Activated B cell treated with CpG ODN at 0.5 μM for 24 hours (primary cell): Measurements from ENCODE around the gene GRIN3A. TPM values are rescaled to one million over a fixed set of nuclear protein-coding genes. Genes with fewer than 3 reads are reported as not detected.

Experiments used
- ATAC-seq: fragments of 200-7000 bp; cut with Tn5 transposase; one replicate; pipeline ENCODE4 v1.10.0; 2021; ENCODE audit warnings: low read depth, mild to moderate bottlenecking, moderate library complexity
- CTCF ChIA-PET: fragments of 350-600 bp; sonication (Branson Sonifier 250); formaldehyde crosslinking; loops from one replicate; lab custom pipeline; 2021; ENCODE audit warnings: antibody characterized with exemption; lab: Charles Lee
- POLR2A ChIA-PET: fragments of 350-600 bp; sonication (Branson Sonifier 250); formaldehyde crosslinking; loops from one replicate; lab custom pipeline; 2021; ENCODE audit warnings: antibody characterized with exemption; lab: Charles Lee
- DNase-seq: peaks from one replicate; pipeline ENCODE4 v3.0.0; 2022
- H3K27ac Mint-ChIP-seq: one replicate; pipeline ENCODE4 v1.8.0; 2020; ENCODE audit warnings: mixed read lengths
- H3K27me3 Mint-ChIP-seq: one replicate; pipeline ENCODE4 v1.8.0; 2021; ENCODE audit warnings: mixed read lengths
- H3K36me3 Mint-ChIP-seq: one replicate; pipeline ENCODE4 v1.8.0; 2021; ENCODE audit warnings: low read depth, mixed read lengths
- H3K4me1 Mint-ChIP-seq: one replicate; pipeline ENCODE4 v1.8.0; 2021; ENCODE audit warnings: mixed read lengths
- H3K4me3 Mint-ChIP-seq: one replicate; pipeline ENCODE4 v1.8.0; 2020; ENCODE audit warnings: mild to moderate bottlenecking, mixed read lengths
- H3K9me3 Mint-ChIP-seq: one replicate; pipeline ENCODE4 v1.8.0; 2020; ENCODE audit warnings: mixed read lengths
- intact Hi-C: fragments of 100-400 bp; cut with micrococcal nuclease; formaldehyde crosslinking; loops from one replicate; pipeline ENCODE4 v1.15.1; 2024
- total RNA-seq: library from RNA; stranded (reverse); gene quantifications from 2 replicates; pipeline ENCODE4 v1.2.3, GENCODE V29; 2022
- TF ChIP-seq, protein P1 (sequence below): fragments of 200-600 bp; IDR thresholded peaks from one replicate; pipeline ENCODE4 v1.8.0; 2022; ENCODE audit warnings: antibody characterized with exemption, mild to moderate bottlenecking

The GRIN3A gene
- total RNA-seq, 1 donor from 2014 or later = not detected

DNA sequence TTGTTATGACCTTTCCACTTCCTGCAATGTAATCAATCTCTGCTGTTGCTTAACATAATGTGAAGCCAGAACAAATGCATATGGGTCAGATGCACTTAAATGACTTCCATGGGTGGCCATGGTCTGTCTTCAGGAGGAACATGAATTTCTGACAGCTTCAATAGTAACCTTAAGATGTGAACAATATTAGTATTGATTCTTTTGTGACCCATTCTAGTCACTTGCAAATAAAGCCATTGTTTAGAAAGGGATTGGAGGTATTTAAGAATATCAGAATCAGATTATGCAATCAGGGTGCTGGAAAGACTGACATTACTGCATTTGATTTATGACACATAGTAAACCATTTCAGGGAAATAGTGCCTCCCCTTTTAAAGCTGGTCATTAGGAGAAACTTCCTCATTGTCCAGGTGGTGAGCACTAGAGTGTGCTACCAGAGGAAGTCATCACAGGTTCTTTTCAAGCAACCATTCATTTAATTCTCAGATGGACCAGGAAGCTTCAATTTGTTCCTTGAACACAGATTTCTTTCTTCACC lies 32.1 kb downstream of the GRIN3A start:
- POLR2A ChIA-PET = no interaction called here
- intact Hi-C loops = no loop called here
- no peak overlapping the region for H3K4me3 Mint-ChIP-seq
- H3K27me3 Mint-ChIP-seq = peaks cover 19% of the 10 kb centered on the region
- CTCF ChIA-PET = no interaction called here
- no peaks in the 10 kb centered on the region for H3K36me3 Mint-ChIP-seq
- no peak overlapping the region for H3K27ac Mint-ChIP-seq
- H3K9me3 Mint-ChIP-seq = no peaks in the 10 kb centered on the region
- TF ChIP-seq, protein P1, sequence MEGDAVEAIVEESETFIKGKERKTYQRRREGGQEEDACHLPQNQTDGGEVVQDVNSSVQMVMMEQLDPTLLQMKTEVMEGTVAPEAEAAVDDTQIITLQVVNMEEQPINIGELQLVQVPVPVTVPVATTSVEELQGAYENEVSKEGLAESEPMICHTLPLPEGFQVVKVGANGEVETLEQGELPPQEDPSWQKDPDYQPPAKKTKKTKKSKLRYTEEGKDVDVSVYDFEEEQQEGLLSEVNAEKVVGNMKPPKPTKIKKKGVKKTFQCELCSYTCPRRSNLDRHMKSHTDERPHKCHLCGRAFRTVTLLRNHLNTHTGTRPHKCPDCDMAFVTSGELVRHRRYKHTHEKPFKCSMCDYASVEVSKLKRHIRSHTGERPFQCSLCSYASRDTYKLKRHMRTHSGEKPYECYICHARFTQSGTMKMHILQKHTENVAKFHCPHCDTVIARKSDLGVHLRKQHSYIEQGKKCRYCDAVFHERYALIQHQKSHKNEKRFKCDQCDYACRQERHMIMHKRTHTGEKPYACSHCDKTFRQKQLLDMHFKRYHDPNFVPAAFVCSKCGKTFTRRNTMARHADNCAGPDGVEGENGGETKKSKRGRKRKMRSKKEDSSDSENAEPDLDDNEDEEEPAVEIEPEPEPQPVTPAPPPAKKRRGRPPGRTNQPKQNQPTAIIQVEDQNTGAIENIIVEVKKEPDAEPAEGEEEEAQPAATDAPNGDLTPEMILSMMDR = no peak
- H3K4me1 Mint-ChIP-seq = peaks cover 9% of the 10 kb centered on the region
- DNase-seq (no peak), ATAC-seq (no peak)

DNA sequence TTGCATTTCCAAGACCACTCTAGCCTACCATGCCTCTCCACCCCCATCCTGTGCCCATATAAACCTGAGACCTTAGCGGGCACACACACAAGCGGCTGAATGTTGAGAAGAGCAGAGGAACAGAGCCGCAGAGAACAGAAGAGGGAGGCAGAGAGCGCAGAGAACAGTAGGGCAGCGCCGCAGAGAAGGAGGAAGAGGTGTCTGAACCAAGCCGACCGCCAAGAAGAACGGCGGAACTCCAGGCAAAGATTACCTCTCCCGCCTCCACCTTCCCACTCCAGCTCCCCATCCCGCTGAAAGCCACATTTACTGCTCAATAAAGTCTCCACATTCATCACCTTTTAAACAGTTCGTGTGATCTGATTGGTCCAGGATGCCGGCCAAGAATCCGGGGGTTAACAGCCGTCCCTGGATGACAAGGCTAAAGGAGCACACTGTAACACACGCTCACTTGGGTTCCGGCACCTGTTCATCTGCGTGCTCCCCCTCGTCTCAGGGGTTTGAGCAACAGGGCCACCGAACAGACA lies 33.2 kb downstream of the GRIN3A start:
- intact Hi-C loops = no loop called here
- H3K27ac Mint-ChIP-seq = no peak overlapping the region
- DNase-seq (no peak), ATAC-seq (peak; percentile 47)
- ChIA-PET CTCF (no interaction called here), POLR2A (no interaction called here)
- peaks cover 16% of the 10 kb centered on the region for H3K27me3 Mint-ChIP-seq
- H3K4me3 Mint-ChIP-seq = peak overlapping the region; percentile 73
- peaks cover 9% of the 10 kb centered on the region for H3K4me1 Mint-ChIP-seq
- TF ChIP-seq, protein P1 = no peak
- H3K36me3 Mint-ChIP-seq = no peaks in the 10 kb centered on the region
- no peaks in the 10 kb centered on the region for H3K9me3 Mint-ChIP-seq

DNA sequence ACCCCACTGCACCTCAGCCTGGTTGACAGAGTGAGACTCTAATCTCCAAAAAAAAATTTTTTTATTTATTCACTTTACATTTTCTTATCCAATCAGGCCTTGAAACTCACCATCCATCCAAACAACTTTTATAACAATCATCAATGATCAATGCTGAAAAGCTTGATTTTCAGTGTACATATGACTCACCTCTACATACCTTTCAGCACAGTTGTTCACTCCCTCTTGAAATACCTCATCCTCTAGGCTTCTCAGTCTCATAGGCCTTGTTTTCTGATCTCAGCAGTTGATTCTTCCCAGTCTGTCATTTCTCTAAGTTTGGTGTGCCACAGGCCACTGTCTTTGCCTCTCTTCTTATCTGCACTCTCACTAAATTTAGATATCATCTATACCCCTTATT lies 36.2 kb downstream of the GRIN3A start:
- TF ChIP-seq, protein P1 = no peak
- ChIA-PET POLR2A (no interaction called here), CTCF (no interaction called here)
- no peak overlapping the region for H3K27ac Mint-ChIP-seq
- no peak for ATAC-seq
- peaks cover 9% of the 10 kb centered on the region for H3K27me3 Mint-ChIP-seq
- no peak for DNase-seq
- H3K9me3 Mint-ChIP-seq = peaks cover 4% of the 10 kb centered on the region
- H3K4me3 Mint-ChIP-seq = no peak overlapping the region
- peaks cover 9% of the 10 kb centered on the region for H3K4me1 Mint-ChIP-seq
- intact Hi-C loops = no loop called here
- H3K36me3 Mint-ChIP-seq = no peaks in the 10 kb centered on the region

DNA sequence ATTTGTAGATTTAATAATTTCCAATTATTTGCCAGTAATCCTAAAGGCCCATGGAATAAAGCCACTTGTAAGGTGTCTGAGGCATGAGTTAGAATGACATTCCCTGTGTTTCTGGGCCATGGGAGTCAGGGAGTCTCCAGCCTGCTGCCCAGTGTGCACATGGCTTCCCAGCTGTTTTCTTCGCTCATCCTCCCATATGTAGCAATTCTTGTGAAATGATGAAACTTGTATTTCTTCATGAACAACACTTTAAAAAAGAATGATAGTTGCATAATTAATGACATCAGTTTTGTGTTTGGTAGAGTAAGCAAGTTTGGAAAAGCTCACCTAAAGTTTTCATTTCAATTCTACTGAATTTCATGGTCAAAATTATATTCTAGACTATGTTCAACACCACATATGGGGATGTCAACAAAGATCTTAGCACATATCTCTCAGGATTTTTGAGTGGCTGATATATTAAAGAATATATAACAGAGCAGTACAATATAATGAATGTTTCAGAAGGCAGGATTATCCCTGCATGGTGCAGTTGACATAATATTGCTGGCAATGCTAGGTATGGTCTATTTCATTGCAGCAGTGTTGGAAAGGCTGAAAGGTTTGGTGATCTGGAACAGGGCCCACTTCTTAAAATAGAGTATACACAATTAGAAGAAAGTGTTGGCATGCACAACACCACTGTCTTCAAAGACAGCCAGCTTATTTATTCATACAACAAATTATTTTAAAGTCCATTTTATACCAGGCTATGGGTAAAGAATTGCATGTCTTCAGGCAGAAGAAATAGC lies 44.7 kb downstream of the GRIN3A start:
- DNase-seq (no peak), ATAC-seq (no peak)
- intact Hi-C loops = no loop called here
- Mint-ChIP-seq H3K4me3 (no peak overlapping the region), H3K4me1 (no peaks in the 10 kb centered on the region), H3K9me3 (no peaks in the 10 kb centered on the region), H3K27me3 (no peaks in the 10 kb centered on the region), H3K36me3 (no peaks in the 10 kb centered on the region), H3K27ac (no peak overlapping the region)
- CTCF ChIA-PET = no interaction called here
- TF ChIP-seq, protein P1 = no peak
- POLR2A ChIA-PET = no interaction called here

DNA sequence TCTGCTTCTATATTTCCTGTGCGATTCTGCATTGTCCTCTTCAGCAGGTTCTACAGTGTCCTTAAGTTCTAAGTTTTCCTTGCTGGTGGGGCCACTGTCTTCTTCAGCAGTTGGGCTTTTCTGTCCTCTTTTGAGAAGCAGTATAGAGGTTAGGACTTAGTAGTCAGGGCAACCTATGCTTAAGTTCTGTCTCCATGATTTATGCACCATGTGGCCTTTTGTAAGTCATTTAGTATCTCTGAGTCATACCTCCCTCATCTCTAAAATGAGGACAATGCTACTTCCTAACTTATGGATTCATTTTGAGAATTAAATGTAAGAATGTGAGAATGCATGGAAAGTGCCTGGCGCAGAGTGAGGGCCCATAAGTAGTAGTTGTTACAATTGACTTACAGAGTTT lies 46.8 kb downstream of the GRIN3A start:
- no peak for ATAC-seq
- POLR2A ChIA-PET = no interaction called here
- DNase-seq = no peak
- TF ChIP-seq, protein P1 = no peak
- Mint-ChIP-seq H3K36me3 (no peaks in the 10 kb centered on the region), H3K4me1 (no peaks in the 10 kb centered on the region), H3K9me3 (no peaks in the 10 kb centered on the region), H3K27me3 (peaks cover 3% of the 10 kb centered on the region), H3K27ac (no peak overlapping the region), H3K4me3 (no peak overlapping the region)
- intact Hi-C loops = no loop called here
- CTCF ChIA-PET = no interaction called here
